ENCODE results near the gene MAP3K7CL. TPM values are rescaled to one million over a fixed set of nuclear protein-coding genes. Genes with fewer than 3 reads are reported as not detected.
A peak's percentile ranks its signal among the peaks of the same experiment; 100 is the strongest.

Gene MAP3K7CL
- total RNA-seq, 1 donor from 2014 or later, result 5.7 TPM

- intact Hi-C loops (cut with DNase I), result no loop called here
- ATAC-seq (no peak), DNase-seq (ENCODE audit: low spot score) (no peak)
Observed at GRCh38 chr21:29212446-29212845, 82.0 kb downstream of the MAP3K7CL start.

DNA sequence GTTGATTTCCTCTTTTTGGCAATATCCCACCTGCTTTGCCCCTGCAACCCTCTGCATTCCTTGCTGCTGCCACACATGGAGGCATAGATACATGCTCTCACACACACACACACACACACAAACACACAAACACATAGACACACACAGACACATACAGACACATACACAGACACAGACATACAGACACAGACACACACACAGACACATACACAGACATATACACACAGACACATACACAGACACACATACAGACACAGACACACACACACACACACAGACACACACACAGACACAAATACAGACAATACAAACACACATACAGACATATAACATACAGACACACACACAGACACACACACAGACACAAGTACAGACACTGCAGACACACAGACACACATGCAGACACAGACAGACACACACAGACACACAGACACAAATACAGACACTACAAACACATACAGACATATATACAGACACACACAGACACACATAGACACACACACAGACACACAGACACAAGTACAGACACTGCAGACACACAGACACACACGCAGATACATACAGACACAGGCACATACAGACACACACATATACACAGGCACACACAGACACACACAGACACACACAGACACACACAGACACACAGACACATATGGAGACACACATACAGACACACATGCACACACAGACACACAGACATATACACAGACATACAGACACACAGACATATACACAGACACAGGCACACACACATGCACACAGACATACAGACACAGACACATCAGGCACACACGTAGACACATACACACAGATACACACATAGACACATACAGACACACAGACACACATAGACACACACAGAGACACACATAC, 83.3 kb downstream of the MAP3K7CL start:
- ATAC-seq (no peak), DNase-seq (ENCODE audit: low spot score) (no peak)
- intact Hi-C loops (cut with DNase I), result no loop called here

GRCh38 chr21:29215709-29216108, 85.3 kb downstream of the MAP3K7CL start:
- intact Hi-C loops (cut with DNase I), result no loop called here

DNA sequence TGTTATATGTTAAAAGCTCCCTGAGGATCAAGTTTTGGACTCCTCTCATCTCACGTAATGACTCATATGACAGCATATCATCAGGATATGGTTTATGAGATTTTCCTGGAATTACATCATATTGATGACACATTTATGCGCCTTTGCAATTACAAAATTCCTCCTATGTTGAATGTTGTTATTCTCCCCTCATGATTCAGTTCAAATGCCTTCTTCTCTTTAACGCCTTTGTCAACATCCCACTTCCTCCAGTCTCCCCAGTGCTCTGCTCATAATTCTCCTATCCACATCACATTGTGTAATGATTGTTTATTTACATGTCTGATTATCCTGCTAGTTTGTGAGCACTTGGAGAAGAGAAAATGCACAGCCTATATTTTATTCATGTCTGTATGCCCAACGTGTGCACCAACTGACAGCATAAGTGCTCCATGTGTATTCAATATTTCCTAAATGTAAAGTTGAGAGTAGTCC, 87.4 kb downstream of the MAP3K7CL start:
- intact Hi-C loops (cut with DNase I), result no loop called here
- no peak for DNase-seq (ENCODE audit: low spot score)
- ATAC-seq, result peak; percentile 41

More at GRCh38 chr21:29215709-29216108, 85.3 kb downstream of the MAP3K7CL start:
- DNase-seq (ENCODE audit: low spot score), result no peak
- ATAC-seq, result no peak

DNA sequence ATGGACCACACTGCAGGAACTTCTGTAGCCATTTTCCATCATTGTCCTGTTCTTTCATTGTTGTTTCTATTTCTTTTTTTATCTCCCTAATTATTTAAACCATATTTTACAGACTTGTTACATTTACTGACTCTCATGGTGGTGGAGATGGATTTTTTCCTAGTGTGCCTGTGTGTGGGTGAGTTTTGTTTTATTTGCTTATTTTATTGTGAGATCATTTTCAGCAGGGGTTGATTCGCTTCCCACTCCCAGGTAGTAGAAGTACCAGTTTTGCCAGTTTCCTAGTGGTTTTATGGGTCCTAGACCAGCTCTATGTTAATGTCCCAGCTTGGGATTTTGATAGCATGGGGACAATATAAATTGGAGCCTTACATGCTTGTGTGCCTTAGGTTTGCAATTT, 88.3 kb downstream of the MAP3K7CL start:
- DNase-seq (ENCODE audit: low spot score) (no peak), ATAC-seq (no peak)
- intact Hi-C loops (cut with DNase I), result no loop called here

- peak; percentile 65 for ATAC-seq
Observed at GRCh38 chr21:29219165-29219770, 88.8 kb downstream of the MAP3K7CL start.

DNA sequence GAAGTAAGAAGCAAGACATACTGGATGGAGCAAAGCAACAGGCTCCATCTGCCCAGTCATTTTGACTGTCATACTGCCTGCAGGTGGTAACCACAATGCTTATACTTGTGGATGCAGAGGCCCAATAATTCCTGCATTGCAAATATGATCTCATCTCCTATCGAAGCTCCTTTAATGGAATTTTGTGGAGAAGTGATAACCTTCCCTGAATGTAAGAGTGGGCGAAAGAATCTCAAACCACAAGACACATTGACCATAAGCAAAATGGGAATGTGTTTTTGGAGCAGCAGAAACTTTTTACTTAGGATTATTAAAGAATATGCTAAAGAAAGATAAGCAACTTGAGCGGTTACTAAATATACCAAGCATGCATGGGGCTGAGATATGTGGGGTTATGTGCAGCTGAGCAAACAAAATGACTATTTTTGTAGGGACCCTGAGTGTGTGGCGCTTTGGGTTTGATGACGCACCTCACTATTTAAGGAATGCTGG, 90.9 kb downstream of the MAP3K7CL start:
- DNase-seq (ENCODE audit: low spot score) (no peak), ATAC-seq (no peak)
- intact Hi-C loops (cut with DNase I), result no loop called here

More at GRCh38 chr21:29219165-29219770, 88.8 kb downstream of the MAP3K7CL start:
- intact Hi-C loops (cut with DNase I), result no loop called here
- DNase-seq (ENCODE audit: low spot score), result no peak

DNA sequence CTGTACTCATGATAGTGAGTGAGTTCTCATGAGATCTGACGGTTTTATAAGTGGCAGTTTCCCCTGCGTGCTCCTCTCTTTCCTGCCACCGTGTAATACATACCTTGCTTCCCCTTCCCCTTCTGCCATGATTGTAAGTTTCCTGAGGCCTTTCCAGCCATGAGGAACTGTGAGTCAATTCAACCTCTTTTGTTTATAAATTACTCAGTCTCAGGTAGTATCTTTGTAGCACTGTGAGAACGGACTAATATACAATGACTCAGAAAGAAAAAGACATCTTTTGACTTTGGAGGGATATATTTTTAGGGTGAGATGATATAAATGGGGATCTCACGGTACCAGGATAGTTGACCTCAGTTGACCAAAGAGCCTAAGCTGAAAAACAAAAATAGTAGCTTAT, 93.6 kb downstream of the MAP3K7CL start:
- no peak for DNase-seq (ENCODE audit: low spot score)
- intact Hi-C loops (cut with DNase I), result no loop called here
- no peak for ATAC-seq

Other genes starting within 250 kb of the MAP3K7CL start
- gene LTN1, start 137.8 kb upstream of the MAP3K7CL start, total RNA-seq, result 35.6 TPM
- 8.5 TPM for gene RWDD2B, start 111.3 kb upstream of the MAP3K7CL start, total RNA-seq
- 53.7 TPM for gene USP16, start 106.0 kb upstream of the MAP3K7CL start, total RNA-seq
- gene CCT8, start 57.0 kb upstream of the MAP3K7CL start, total RNA-seq, result 73.8 TPM
- 94.7 TPM for gene BACH1, start 168.3 kb downstream of the MAP3K7CL start, total RNA-seq

All from sciatic nerve (tissue), 2 donors.